NCI-H524 (cell line): ENCODE data around the gene SKP2.
"Not testable (repeated sequence)": the region's sequence is repeated elsewhere in the genome, so short reads cannot be mapped to it uniquely, and the experiment has no call there.

ENCODE experiments used
- DNase-seq, 2 experiments: peaks; one replicate each; lab custom pipeline; 2025; lab: John Stamatoyannopoulos, UW

SKP2 gene

GRCh38 chr5:36151434-36152323, at the start of gene SKP2, which contains the start of gene LMBRD2:
TSS of gene SKP2 (plus strand) at chr5:36152111. CDS start at chr5:36152263, 152 bp downstream.
TSS of gene LMBRD2 (minus strand) at chr5:36151887. CDS start at chr5:36143349, 8,538 bp downstream.
- peak; percentile 98 to 99 for DNase-seq

- no peak for DNase-seq
Observed at GRCh38 chr5:36105819-36106218, 46.1 kb upstream of the SKP2 start.

- DNase-seq = no peak
Observed at GRCh38 chr5:36108758-36109460, 43.0 kb upstream of the SKP2 start.

GRCh38 chr5:36111238-36111637, 40.7 kb upstream of the SKP2 start:
- no peak for DNase-seq

- no peak for DNase-seq
Observed at GRCh38 chr5:36125868-36126267, 26.0 kb upstream of the SKP2 start.

GRCh38 chr5:36128795-36129194, 23.1 kb upstream of the SKP2 start:
- no peak for DNase-seq

- not testable (repeated sequence) for DNase-seq
Observed at GRCh38 chr5:36129666-36130065, 22.2 kb upstream of the SKP2 start.

- DNase-seq = not testable (repeated sequence)
Observed at GRCh38 chr5:36133009-36133408, 18.9 kb upstream of the SKP2 start.

GRCh38 chr5:36135988-36136387, 15.9 kb upstream of the SKP2 start:
- DNase-seq = no peak

GRCh38 chr5:36136581-36136980, 15.3 kb upstream of the SKP2 start:
- DNase-seq = no peak

- DNase-seq = no peak
Observed at GRCh38 chr5:36138900-36139683, 12.8 kb upstream of the SKP2 start.

GRCh38 chr5:36145311-36145710, 6.6 kb upstream of the SKP2 start:
- no peak for DNase-seq

- no peak for DNase-seq
Observed at GRCh38 chr5:36146390-36146789, 5.5 kb upstream of the SKP2 start.

GRCh38 chr5:36147681-36148080, 4.2 kb upstream of the SKP2 start:
- no peak for DNase-seq

GRCh38 chr5:36150676-36151433, 1.1 kb upstream of the SKP2 start:
- peak; percentile 32 to 54 for DNase-seq

- peak; percentile 27 to 46 for DNase-seq
Observed at GRCh38 chr5:36152324-36153297, 700 bp downstream of the SKP2 start.

GRCh38 chr5:36153298-36153677, 1.4 kb downstream of the SKP2 start:
- DNase-seq = no peak

GRCh38 chr5:36153726-36154125, 1.8 kb downstream of the SKP2 start:
- no peak for DNase-seq

GRCh38 chr5:36155291-36155690, 3.4 kb downstream of the SKP2 start:
- DNase-seq = peak in 1 of 2 experiments; percentile 59

- peak; percentile 99 to 100 for DNase-seq
Observed at GRCh38 chr5:36156121-36156601, 4.2 kb downstream of the SKP2 start.
